Stimulated activated CD4-positive, alpha-beta T cell treated with anti-CD3 and anti-CD28 coated beads, Interleukin-15, amount 100 ng/mL, for 1 hour (primary cell): ENCODE results near the gene DHRS4.

Experiments
- DNase-seq, 2 donors: peaks; one replicate each; pipeline ENCODE4 v3.0.0-alpha.2; 2020; ENCODE audit warnings: low read depth in 1 of 2, low spot score in 1 of 2

The DHRS4 gene

DNA sequence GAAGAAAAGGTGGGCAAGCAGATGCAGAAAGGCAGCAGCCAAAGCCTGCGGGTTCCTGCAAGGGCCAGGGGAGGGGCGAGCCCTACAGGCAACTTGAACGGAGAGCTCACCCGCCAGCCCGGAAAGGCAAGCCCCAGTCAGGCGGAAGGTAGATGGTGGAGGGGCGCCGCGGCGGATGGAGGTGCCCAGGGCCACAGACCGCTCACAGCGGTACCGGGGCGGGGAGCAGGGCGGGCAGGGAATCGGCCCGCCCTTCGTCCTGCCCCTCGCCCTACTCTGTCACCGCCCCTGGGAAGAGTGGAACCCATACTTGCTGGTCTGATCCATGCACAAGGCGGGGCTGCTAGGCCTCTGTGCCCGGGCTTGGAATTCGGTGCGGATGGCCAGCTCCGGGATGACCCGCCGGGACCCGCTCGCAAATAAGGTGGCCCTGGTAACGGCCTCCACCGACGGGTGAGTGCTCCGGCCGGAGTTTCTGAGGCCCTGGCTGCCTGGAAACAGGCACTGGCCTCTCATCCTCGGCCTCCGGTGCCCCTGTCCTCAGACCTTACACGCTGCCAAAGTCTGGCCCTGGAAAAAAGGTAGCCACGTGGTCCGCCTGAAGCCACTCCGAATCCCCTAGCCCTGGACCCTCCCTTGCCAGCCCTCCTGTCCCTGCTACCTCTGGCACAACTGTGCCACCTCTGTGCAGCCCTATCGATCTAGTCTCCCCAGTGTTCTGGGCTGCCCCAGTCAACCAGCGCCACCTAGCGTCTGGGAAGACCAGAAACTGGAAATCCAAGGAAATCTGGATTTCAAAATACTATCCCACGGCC is at the start of gene DHRS4:
Gene DHRS4, plus strand, starts transcription at position 307 of the 815 bp plus-strand sequence. Its CDS starts 19 bp downstream, at position 326.
- DNase-seq, result peak; percentile 59 to 61

DNA sequence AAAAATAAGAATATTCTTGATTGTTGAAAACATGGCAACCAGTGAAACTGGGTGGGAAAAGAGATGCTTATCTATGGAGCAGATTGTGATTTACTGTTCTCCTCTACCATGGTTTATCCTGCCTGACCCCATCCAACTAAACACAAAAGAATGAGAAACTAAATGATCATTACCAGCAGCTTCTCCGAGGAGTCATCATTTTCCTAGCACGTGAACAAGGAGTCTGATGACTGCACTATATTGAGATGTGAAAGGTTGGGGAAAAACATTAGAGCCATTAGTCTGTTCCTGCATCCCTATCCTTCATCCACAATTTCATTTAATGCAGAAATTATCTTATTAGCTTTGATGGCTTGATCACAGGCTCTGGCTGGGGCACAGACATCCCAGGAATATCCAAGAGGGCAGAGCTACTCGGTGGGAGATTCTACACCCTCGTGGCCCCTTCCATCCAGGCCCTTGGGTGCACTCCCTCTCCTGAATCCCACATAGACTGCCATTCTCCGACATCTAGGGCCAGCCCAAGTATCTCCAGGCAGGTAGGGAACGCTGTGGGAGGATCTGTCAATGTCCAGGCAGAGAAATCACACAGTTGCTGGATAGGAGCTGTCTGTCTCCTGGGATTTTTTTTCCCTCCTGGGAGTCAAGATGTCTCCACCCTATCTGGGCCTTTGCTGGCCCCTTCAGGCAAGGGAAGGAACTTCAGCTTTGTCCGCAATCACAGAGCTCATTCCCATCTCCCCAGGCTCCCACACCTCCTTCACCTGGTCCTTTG is 43.3 kb upstream of the DHRS4 start:
- DNase-seq, result no peak

DNA sequence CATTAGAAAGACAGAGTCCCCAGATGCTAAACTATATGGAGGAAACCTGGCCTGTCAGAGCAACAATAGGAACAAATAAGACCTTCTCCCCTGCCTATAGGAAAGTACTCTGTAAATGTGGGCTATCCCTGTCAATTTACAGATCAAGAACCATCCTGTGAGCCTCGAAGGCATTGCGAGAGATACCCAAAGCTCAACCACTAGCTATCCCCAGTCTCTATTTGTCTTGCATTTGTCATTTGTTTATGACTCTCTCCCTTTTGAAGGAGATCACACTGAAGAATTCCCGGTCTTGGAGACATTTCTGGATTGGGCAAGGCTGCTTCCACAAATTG is 42.7 kb upstream of the DHRS4 start:
- no peak for DNase-seq

DNA sequence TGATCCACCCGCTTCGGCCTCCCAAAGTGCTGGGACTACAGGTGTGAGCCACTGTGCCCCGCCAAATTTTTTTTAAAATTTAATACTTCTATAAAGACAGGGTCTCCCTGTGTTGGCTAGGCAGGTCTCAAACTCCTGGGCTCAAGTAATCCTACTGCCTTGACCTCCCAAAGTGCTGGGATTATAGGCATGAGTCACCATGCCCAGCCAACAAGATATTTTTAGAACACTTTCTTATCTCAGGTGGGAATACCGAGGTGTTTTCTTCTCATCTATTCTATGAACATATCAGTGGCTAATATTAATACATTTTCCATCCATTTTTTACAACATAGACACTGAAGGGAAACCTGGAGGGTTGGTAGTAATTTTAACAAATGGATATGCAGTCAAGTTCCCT is 38.0 kb upstream of the DHRS4 start:
- no peak for DNase-seq

DNA sequence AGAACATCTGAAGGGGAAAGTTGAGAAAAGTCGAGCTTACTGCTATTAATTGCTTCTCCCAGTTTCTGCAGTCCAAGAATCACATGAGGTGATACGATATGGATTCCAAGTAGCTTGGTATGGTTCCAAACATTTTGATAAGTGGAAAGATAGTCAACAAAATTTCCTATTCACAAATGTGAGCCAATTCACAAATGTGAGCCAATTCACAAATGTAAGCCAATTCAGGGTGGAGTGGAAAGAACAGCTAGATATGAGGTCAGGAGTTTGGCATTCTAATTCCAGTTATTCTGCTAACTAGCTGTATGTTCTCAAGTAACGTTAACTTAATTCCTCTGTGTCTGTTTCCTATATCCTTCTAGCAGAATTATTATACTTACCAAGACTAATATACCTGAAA is 37.6 kb upstream of the DHRS4 start:
- no peak for DNase-seq

DNA sequence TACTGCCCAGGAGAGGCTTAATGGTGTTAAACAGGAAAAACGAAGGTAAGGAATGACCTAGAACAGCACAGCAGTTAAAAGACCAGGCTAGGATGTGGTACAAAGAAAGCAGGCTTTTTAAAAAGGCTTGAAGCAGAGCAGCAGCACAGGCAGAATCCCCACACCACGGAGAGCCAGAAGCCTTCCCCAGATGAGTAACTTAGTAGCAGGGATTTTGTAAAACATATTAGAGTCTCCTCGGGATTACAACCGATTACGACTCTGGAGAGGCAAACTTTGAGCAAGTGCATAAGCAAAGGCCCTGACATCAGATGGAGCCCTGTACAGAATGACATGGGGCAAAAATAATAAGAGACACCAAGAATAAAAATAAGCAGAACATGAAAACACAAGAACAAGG is 37.1 kb upstream of the DHRS4 start:
- no peak for DNase-seq

DNA sequence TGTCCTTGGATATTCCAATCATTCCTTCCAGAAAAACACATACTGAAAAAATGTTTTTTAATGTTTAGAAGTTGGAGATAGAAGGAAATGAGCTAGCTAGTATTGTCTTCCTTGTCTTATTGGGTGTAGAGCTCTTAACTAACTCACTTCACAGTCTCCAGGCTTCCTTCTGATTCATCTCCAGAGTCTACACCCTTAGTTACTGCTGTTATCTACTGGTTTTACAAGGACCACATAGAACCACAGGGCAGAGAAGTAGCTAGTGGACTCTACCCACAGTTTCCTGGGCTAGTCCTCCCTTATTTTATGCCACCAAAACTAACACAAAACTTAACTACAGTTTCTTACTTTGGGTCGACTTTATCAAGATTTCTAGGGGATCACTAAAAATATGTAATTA is 31.0 kb upstream of the DHRS4 start:
- no peak for DNase-seq

DNA sequence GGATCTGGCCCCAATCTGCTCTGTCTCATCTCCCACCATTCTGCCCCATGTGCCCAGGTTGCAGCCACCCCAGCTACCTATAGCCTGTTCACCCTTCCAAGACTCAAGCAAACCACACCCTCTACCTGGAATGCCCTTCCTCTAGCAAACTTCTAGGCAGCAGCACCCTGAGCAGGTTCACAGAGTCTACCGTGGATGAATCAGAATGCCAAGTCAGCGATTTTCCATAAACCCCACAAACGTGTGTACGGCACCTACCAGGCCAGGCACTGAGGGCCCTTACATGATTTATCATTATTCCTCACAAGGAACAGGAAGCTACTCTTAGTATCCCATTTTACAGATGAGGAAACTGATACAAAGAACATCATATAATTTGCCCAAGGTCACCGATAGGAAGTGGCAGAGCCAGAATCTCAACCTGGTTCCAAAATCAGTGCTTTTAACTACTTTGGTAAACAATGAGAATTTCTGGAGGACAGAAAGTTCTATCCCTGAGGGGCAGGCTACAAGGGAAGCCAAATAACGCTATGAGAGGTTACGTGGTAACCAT is 28.0 kb upstream of the DHRS4 start:
- no peak for DNase-seq

DNA sequence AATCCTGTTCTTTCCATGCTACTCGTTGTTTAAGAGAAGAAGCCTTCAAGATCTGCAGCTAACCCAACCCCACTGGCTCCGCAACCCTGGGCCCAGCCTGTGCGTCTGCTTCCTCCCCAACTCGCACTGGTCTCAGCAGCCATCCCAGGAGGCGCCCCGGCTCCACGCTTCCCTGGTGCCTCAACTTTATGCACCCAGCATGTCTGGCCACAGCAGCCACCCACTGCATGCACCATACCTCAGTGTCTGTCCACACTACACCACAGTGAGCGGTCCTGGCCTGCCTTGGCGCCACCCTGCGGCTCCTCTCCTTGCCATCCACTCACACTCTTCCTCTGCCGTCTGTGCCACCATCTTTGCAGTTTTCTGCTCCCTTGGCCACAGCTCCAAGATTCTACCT is 27.0 kb upstream of the DHRS4 start:
- DNase-seq, result no peak

DNA sequence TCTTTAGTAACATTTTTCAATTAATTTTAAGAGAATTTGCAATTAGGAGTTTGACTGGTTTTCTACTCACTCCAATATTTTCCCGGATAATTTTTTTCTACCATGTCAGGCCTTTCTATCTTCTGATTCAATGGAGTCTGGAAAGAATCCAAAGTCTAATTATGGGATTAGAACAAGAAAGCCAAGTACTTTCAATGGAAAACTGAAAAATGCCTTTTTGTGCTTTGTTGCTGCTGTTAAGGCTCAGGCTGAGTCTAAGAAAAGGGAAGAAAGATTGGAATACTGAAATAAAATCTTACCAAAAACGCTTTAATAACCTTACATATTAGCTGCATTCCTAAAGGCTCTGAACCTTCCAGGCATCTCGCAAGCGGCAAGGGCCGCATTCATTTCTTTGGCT is 24.4 kb upstream of the DHRS4 start:
- no peak for DNase-seq

DNA sequence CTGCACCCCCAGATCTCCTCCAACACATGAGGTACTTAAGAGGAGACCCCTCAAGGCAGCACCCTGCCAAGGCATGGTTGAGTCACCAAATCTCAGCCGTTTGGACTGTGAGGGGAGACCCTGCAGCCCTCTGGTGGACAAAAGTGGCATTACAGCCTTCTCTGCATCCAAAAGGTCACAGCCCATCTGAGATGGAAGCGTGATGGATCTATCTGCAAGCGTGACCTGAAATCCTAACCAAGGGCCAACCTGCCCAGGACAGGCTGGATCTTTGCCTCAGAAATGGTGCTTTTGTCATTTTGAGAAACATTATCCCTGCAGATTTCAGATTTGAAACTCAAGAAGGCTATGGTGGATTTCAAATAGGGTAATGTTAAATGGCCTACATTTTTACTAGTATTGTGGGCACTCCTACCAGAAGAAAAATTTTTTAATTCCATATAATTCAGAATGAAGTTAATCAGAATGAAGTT is 23.7 kb upstream of the DHRS4 start:
- peak; percentile 57 to 59 for DNase-seq

DNA sequence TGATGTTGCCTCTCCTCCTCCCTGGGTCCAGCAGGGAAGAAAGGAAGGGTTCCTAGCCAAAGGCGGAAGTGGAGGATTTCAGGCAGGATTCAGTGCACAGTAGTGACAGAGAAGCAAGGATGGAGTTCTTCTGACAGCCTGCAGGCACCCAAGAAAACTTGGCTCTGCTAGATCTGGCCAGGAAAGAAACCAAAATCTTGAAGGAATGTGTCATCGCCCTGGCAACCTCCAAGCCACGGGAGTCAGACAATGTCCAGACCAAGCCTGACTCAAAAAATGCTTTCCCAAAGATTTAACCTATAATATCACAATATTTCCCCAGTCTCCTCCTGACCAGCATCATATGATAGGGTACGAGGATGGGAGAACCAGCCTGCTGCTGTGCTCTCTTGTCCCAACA is 22.8 kb upstream of the DHRS4 start:
- no peak for DNase-seq

DNA sequence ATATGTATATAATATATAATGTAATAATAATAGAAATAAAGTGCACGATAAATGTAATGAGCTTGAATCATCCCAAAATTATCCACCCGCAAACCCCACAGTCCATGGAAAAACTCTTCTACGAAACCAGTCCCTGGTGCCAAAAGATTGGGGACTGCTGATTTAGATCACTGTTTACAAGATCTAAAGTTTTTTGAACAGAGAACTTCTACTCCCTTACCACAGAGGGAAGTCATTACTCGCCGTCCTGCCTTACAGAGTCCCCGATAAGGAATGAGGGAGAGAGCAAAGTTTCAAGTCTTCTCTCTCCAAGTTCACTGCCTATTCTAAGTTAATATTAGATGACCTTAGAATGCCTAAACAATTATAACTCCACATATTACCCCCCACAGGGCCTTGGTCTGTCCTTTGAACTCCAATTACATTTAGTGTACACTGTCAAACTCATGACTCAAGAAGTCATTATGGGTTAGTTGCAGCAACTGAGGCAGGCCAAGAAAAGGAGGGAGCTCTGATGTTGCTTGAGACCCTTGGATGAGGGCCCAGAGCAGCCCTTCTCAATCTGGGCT is 21.8 kb upstream of the DHRS4 start:
- no peak for DNase-seq

DNA sequence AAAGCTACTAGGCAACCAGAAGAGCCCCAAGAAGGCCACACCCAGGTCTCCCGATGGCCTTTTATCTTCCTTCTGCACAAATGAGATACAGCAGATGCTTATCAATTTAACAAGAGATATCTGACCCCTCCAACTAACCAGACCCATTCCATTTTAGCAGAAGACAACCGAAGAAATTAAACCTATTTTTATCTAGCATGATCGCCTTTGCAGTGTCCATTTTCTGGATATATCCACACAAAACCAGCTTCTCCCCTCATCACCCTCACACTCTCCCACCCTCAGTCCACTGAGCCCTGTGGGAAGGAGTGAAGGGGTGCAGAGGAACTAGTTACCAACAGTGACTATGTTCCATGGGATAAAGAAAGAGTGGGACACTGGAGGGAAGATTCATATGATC is 20.9 kb upstream of the DHRS4 start:
- DNase-seq, result no peak

DNA sequence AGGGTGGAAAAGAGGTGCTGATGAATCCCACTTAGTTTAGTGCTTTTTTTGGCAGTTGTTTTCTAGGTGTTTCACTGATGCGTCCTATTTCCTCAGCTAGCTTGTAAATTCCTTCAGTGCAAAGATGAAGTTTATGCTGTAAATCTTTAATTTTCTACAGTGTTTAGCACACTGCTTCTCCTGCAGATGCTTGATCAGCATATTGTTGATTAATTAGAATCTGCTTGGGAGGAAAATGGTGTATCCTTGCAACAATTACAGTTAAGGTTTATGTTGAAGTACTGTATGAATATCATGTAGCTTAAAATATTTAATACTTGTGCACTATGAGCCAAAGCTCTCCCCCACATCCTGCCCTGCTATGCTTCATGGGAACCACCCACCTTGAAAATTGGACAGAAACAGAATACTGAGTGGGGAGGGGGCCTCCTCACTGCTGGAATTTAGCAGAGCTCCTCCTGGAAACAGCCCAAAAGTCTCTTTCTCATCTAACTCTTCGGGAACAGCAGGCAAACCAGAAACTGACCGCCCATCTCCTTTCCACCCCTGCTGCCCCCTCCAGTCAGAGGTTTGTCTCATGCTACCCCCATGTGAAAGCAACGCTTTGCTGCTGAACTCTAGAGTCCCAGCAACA is 20.3 kb upstream of the DHRS4 start:
- no peak for DNase-seq

DNA sequence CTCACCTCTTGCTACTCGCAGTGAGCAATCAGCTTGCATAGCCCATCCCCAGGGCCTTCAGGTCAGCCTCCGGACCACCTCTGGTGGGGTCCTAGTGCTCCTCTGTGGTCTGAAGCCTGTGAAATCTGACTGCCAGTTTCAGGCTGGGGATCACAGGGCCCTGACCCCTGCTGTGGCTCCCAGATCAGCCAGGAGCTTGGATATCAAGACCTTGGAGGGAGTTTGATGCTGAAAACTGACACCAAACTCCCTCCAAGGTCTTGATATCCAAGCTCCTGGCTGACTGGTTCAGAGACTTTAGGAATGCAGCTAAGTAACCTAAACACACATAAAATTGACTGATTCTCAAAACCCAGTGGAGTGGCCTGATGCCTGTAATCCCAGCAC is 19.8 kb upstream of the DHRS4 start:
- DNase-seq, result no peak

DNA sequence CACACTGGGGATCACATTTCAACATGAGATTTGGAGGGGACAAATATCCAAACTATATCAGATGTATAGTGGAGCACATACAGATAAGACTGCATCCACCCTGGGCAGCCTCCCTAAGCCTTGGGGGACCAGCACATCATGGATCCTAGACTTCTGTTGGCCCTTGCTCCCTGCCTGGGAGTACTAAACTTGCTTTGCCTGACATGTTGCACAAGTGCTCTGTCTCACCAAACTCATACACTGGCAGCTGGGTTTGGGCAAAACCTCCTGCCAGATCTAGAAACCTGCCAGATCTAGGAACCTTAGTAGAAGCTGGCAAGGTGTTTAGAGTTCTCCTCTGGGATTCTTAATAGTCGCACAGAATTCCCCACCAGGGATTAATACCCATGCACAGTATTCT is 18.4 kb upstream of the DHRS4 start:
- no peak for DNase-seq

DNA sequence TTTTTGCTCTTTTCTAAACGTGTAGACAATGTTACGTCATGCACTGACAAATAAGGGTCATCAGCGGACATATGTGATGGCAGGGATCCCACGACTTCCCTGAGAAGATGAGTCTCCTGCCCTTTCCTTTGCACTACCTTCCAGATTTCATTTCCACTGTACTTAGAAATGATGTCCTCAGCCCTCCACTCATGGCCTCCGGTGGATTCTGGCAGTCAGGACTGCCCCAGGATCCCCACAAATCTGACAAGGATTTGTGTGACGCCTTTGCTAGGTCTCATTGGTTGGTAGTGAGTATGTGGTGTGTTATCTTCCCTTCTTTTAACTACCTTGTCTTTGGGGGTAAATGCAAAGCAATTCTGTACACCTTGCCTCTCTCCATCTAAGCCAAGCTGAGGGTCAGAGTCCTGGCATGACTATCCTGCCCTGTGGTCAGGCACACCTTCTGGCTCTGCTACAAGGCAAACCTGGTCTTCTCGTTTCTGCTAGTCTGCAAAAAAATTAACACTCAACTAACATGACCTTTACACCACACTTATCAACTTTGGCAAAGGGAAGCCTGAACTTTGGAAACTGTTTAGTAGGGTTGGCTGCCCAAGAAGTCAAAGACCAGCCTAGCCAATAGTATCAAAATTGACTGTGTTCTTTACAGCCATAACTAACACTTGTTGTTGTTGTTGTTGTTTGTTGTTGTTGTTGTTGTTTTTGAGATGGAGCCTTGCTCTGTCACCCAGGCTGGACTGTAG is 17.3 kb upstream of the DHRS4 start:
- no peak for DNase-seq

DNA sequence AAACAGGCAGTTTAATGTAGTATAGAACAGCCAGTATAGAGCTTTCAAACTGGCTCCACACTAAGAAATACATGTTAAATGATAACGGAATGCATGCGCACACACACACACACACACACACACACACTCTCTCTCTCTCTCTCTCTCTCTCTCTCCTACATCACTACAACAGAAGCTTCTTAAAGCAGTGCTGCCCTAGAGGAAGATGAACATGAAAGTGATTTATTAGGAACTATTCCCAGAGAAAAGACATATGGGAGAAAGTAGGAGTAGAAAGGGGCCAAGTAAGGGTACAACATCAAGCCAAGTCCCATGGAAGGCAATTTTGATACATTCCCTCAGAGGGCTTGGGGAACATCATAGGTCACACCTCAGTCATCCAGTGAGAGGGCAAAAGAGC is 16.4 kb upstream of the DHRS4 start:
- no peak for DNase-seq

DNA sequence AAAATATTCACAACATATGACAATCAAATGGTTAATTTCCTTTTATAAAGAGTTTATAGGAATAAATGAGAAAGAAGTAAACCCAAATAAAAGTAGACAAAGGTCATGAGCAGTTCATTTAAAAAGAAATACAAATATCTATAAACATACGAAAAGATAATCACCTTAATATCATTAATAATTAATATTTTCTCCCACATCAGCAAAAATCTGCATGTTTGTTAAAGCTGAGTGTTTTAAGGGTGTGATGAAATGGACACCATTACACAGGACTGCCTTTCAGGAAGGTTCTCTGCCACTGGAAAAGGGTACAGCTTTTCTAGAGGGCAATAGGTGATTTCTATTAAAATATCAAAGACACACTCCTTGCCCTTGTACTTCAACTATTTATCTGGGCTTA is 14.7 kb upstream of the DHRS4 start:
- DNase-seq, result no peak
